ENCODE data around the gene MED26.

Gene MED26

GRCh38 chr19:16542910-16543472, 85.0 kb downstream of the MED26 start:
- TF ChIP-seq GATA2 (IDR thresholded peaks at IDR 0.05; ENCODE audit: low read depth, low read length), result no peak
- TF ChIP-seq GATA3 (IDR thresholded peaks at IDR 0.05; ENCODE audit: low read depth, low read length), result no peak

GRCh38 chr19:16542045-16542909, 85.7 kb downstream of the MED26 start, which contains the start of gene CHERP:
TSS of gene CHERP (minus strand) at chr19:16542437. CDS start at chr19:16542378, 59 bp downstream.
- TF ChIP-seq GATA3 (IDR thresholded peaks at IDR 0.05; ENCODE audit: low read depth, low read length) (no peak), GATA2 (IDR thresholded peaks at IDR 0.05; ENCODE audit: low read depth, low read length) (no peak; the same call in 1 of the 2 replicates)

DNA sequence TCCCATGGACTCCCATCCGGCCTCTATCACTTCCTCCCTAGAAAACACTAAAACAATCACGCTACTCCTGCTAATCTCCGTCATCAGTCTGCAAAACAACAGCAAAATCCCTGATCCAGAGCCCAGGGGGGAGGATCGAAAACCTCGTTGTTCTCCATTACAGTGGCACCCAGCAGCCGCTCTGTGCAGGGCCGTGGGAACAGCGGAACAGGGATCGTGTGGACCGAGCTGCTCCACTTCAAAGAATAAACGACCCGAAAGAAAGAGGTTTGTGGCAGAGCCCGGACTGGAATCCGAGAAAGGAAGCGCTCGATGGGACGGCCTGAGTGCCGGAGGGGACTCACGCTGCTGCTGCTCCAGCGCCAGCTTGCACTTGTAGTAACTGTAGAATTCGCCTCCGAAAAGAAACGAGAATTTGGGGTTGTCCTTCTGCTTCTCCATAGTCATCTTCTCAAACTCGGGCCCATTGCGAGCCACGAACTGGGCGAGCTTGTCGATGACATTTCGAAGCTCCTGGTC, 86.4 kb downstream of the MED26 start:
- TF ChIP-seq GATA3 (IDR thresholded peaks at IDR 0.05; ENCODE audit: low read depth, low read length), result no peak
- no peak for TF ChIP-seq GATA2 (IDR thresholded peaks at IDR 0.05; ENCODE audit: low read depth, low read length)

GRCh38 chr19:16540948-16541347, 87.1 kb downstream of the MED26 start:
- TF ChIP-seq GATA2 (IDR thresholded peaks at IDR 0.05; ENCODE audit: low read depth, low read length) (no peak), GATA3 (IDR thresholded peaks at IDR 0.05; ENCODE audit: low read depth, low read length) (no peak)

GRCh38 chr19:16537111-16537510, 90.9 kb downstream of the MED26 start:
- no peak for TF ChIP-seq GATA3 (IDR thresholded peaks at IDR 0.05; ENCODE audit: low read depth, low read length)
- no peak for TF ChIP-seq GATA2 (IDR thresholded peaks at IDR 0.05; ENCODE audit: low read depth, low read length)

DNA sequence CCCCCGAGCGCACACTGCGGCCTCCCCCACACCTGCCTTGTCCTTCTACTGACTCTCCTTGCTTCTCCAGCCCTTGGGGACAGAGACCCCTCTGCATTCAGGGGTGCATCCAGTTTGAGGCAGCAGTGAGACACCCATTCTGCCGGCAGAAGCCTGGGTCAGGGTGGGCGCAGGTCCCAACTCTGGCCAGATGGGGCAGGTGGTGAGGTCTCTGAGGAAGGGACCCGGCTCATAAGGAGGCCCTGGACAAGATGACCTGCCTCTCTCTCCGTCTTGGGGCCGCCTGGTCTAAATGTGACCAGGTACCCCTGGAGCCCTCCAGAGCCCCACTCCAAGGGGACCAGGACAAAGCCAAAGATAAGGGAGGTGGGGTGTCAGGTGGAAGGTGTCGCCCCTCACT, 91.9 kb downstream of the MED26 start:
- TF ChIP-seq GATA2 (IDR thresholded peaks at IDR 0.05; ENCODE audit: low read depth, low read length), result no peak
- TF ChIP-seq GATA3 (IDR thresholded peaks at IDR 0.05; ENCODE audit: low read depth, low read length), result no peak

GRCh38 chr19:16535381-16535780, 92.6 kb downstream of the MED26 start:
- TF ChIP-seq GATA2 (IDR thresholded peaks at IDR 0.05; ENCODE audit: low read depth, low read length) (no peak), GATA3 (IDR thresholded peaks at IDR 0.05; ENCODE audit: low read depth, low read length) (no peak)

DNA sequence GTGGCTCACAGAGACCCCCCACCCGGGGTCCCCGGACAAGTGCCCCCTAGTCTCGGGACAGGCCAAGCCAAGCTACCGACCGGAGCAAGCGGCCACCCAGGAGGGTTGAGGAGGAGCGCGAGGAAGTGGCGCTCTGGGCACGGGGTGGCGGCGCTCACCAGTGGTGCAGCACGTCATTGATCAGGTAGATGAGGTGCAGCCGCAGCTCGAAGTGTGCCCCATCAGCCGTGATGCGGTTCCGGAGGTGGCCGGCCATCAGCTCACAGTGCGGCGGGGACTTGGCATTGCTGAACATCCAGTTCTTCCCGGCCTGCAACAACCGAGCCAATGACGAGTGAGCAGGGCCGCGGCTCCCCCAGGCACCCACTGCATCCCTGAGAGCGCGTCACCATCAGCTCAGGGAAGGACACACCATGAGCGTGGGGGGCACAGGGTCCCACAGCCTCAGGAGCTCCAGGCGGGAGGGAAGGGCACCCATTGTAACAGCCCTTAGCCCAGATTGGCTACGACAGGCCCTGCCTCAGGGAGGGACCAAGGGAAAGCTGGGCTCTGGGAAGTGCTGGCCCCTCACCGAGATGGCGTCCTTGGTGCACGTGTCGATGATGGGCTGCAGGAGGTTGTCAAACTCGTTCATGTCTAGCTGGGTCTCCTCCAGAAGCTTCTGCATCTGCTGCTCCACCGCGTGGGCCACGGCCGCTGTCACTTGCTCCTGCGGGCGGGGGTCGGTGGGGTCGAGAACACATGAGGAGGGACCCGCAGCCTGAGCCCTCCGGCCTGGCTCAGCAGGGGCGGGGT, 95.4 kb downstream of the MED26 start:
- TF ChIP-seq GATA2 (IDR thresholded peaks at IDR 0.05; ENCODE audit: low read depth, low read length), result no peak
- no peak for TF ChIP-seq GATA3 (IDR thresholded peaks at IDR 0.05; ENCODE audit: low read depth, low read length)

DNA sequence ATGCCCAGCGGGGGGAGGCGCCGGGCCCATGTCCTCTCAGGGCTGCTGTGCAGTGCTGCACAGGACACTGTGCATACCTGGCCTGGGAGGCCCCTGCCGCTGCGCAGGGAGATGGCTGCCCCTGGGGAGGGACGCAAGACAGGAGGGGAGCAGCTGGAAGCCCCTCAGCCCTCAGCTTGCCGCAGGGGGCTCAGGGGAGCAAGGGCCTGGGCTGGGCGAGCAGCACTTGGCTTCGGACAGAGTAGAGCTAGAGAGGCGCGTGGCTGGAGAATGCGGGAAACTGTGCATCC, 96.7 kb downstream of the MED26 start:
- no peak for TF ChIP-seq GATA2 (IDR thresholded peaks at IDR 0.05; ENCODE audit: low read depth, low read length)
- TF ChIP-seq GATA3 (IDR thresholded peaks at IDR 0.05; ENCODE audit: low read depth, low read length), result no peak

DNA sequence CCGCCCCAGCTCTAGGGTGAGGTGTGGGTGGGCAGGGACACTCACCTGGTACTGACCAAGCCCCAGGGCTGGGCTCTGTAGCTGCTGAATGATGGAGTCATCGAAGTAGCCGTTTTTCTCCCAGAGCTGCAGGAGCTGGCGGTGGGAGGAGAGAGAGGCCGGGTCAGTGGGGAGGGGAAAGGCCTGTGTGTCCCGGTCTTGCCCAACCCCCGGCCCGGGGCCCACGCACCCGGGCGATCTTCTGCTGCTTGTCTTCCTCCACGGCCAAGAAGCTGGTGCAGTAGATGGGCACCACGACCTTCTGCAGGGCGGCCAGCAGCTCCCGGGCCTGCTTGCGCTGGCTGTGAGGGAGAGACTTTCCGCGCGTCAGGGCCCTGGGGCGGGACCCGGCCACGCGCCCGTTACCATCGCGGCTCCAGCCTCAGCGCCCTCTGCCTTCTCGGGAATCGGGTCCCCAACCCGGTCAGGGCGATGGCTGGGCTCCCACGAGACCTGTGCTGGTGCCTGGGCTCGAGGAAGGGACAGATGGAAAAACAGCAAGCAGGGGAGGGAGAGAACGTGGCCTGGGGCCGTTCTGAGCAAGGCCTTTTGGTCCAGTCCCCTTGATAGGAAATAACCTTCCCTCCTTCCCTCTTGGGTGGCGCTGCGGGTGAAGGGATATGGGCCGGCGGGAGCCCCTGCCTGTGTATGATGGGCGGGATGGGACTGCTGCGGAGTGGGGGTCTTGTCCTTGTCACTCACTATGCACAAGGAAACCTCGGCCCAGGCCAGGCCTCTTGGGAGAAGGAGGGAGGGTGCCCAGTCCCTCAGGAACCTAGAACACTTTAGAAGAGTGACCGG, 97.2 kb downstream of the MED26 start:
- TF ChIP-seq GATA3 (IDR thresholded peaks at IDR 0.05; ENCODE audit: low read depth, low read length) (no peak), GATA2 (IDR thresholded peaks at IDR 0.05; ENCODE audit: low read depth, low read length) (no peak)

DNA sequence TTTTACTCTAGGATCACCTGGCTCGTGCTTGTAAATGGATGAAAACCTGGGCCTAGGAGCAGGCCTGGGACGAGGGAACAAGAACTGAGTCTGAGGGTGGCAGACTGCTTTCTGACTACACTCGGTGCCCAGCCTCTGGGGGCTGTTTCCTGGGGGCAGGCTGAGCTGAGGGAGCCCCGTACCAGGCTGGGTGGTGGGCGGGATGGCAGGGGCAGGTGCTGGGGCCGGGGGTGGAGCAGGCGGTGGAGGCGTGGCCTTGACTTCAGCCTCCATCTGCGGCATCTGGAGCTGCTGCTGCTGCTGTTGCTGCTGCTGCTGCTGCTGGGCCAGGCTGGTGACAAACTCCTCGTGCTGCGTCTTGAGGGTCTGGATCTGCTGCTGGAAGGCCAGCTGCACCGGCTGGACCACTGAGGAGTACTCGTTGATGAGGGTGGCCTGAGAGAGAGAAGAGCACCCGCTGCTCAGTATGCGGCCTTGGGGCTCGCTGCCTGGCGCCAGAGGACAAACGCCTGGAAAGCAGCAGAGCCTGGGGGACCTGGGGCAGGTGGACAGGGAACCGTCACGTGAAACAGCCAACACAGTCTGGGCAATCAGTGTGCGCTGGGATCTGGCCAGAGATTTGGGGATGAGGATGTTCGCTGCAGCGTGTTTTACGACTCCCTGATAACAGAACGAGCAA, 98.4 kb downstream of the MED26 start:
- TF ChIP-seq GATA2 (IDR thresholded peaks at IDR 0.05; ENCODE audit: low read depth, low read length) (no peak), GATA3 (IDR thresholded peaks at IDR 0.05; ENCODE audit: low read depth, low read length) (no peak)

DNA sequence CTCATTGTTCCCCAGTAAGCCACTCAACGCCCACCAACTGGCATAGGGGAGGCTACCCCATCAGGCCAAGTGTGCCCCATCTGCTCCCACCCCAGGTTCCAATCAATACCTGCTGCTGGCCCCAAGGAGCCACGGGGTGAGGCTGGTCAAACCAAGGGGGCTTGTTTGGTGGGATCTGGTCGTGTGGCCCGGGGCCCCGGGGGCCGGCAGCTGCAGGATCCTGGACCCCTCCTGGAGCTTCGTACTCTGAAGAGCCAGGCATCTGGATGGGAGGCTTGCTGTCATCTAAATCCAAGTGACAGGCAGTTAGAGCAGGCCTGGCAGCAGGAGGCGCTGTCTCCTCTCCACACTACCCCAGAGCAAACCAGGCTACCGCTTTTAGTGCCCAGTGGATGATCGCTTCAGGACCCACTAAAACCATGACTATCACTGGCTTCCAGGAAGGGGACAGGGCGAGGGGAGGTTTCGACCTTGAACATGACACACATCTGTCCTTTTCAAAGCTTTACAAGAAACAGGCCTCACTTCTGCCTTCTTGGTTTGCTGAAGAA, 100.0 kb downstream of the MED26 start:
- TF ChIP-seq GATA2 (IDR thresholded peaks at IDR 0.05; ENCODE audit: low read depth, low read length), result no peak
- no peak for TF ChIP-seq GATA3 (IDR thresholded peaks at IDR 0.05; ENCODE audit: low read depth, low read length)

Measured in SH-SY5Y (cell line).